GM19025 (cell line): ENCODE results near the gene KIZ.
"Not testable (repeated sequence)": the region's sequence is repeated elsewhere in the genome, so short reads cannot be mapped to it uniquely, and the experiment has no call there.

Experiments
- ATAC-seq: cut with Tn5 transposase; IDR thresholded peaks from one replicate; pipeline ENCODE4 v1.9.1; 2021; ENCODE audit warnings: mild to moderate bottlenecking, low read depth, moderate library complexity; ENCODE audit not compliant: unreplicated experiment

The KIZ gene

DNA sequence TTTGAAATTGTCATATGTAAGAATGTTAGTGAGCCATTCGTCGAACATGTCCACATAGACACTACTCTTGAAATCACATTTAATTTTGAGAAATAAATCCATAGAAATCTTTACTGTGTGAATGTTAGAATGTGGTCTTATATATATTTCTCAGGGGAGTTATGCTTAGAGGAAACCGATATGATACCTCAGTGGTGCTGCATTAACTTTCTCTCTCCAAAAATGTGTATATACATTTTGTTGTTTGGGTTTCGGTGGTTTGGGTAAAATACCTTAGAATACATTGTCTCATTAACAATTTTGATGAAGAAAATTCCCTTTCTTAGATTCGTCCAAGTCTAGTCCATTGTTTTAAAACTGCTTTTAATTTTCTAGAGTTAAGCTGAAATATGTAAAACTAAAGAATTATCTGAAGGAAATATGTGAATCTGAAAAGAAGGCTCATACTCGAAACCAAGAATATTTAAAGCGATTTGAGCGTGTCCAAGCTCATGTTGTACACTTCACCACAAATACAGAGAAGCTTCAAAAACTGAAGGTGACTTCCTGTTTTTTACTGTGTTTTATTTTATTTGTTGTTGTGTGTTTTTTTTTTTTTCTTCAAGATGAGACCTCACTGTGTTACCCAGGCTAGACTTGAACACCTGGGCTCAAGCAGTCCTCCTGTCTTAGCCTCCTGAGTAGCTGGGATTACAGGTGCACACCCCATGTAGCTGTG is 10.3 kb downstream of the KIZ start:
- no peak for ATAC-seq

DNA sequence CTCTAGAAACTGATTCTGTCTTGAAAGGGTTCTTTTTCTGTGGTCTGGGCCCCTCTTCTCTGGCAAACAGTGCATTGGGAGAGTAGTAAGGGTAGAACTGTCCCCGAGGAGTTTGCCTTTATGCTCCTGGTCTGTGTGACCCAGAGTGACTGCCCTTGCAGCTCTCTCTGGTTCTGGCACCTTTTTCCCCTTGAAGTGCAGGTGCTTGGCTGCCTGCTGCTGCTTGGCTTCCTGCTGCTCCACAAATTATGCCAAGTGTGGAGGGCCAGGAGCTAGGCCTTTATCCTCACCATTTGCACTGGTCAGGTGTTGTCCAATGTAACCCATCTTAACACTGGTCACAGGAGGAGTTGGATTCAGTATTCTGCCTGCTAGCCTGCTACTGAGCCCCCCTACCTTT is 11.2 kb downstream of the KIZ start:
- ATAC-seq = no peak

DNA sequence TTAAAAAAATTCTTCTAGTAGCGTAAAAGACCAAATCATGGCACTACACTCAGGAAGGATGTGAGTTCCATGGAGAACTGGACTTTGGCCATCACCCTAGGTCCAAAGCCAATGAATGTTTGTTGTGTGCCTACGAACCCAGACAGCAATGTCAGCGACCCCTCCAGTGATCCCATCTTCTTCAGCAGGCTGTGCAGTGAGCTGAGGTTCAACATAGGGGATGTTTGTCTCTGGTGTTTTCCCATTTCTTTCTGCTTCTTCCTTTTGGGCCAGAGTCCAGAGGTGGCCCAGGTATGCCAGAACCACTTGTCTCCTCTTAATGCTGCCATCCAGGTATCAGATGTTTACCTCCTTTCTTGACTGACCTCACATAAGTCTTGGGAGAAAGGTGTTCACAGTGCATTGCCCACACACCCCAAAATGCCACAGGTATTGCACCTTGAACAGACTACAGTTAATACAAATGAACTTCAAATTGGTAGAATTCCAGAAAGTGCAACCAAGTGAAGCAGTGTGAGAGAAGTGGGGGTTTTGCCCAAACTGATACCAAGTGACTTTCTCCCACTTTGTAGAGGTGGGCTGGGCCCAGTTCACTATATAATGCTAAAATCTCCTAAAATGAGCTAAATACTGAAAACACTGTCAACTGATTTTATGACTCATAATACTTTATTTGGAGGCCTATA is 14.1 kb downstream of the KIZ start:
- ATAC-seq = no peak

DNA sequence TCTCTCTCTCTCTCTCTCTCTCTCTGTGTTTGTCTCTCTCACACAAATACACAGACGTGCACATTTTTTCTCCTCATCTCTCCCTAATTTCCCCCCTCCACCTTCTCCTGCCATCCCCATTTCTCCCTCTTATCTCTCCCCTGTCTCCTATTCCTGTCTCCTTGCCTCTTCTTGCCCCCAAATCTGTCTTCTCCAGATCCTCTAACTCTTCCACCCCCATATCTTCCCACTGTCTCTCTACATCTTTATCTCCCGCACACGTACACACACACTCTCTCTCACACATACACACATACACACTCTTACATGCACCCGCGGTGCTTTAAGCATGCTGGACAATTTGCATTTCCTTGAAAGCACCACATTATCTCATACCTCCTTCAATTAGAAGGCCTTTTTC is 15.9 kb downstream of the KIZ start:
- ATAC-seq = no peak

DNA sequence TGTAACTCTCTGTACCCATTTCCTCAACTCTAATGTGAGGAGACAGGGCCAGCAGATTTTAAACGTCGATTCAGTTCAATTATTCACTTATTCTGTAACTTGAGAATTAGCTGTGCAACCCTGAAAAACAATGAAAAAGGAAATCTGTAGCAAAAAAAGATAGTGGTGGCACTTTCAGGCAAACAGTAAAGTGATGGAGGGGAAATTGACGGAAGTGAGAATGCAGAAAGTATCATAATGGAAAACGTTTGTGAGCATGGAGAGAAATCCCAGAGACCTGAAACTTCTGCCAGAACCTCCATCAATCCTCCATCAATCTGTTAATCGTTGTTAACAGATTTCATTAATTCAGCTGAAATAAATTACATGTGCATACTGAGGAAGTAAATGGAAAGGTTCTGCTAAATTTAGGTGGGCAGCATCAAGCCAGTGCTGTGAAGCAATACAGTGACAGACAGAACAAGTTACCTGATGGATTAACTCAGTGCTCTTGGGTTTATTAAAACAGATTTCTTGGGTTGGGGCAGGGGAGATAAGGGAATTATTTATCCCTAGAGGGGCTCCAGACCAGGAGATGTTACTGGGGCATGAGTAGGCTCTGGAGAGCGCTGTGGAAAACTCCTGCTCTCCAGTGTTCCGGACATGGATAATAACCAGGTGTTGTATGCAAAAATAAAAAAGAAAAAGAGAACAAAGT is 17.5 kb downstream of the KIZ start:
- ATAC-seq = no peak

DNA sequence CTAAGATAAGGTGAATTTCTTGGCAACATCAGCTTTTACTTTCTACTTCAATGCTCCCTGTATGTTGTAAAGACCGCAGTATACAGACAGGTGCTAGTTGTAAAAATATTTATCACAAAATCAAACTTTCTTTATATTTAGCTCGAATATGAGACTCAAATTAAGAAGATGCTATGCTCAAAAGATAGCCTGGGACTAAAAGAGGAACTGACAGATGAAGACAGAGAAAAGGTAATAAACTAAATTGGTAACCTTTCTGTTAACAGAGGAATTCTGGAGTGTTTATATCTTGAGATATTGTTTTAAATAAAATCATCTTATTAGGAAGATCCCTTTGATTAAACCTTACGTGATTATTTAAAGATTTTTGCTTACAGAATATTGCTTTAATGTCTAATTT is 19.5 kb downstream of the KIZ start:
- ATAC-seq = no peak

DNA sequence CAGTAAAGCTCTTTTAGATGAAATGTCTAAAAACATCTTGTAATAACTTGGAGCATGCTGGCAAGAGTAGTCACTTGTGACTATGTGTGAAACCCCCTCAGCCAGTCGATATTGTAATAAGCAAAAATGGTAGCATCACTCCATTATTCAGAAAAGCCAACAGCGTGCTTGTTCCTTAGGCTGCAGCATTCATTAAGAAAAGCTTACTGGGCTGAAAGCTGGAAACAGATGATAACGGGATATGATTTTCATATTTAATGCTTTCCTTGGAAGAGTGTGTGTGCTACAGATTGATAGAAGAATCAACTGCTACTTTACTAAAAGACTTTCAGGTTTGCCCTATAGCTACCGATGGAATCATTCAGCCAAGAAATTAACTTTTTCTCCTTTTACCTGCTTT is 20.3 kb downstream of the KIZ start:
- no peak for ATAC-seq

DNA sequence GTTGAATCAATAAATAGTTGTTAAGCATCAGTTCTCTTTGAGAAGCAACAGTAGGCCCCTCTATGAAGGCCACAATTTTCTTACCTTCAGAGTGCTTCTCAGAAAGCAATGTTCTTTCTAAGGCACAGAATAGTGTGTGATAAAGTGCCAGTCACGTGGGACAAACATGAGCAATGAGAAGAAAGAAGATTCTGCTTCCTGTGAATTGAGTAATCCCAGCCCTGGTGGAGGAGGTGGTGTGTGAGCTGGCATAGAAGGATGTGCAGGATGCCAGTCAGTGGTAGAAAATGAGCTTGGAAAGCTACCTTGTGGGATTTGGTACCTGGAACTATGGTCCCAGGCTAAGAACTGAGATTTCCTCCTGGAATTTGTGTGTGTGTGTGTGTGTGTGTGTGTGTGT is 21.7 kb downstream of the KIZ start:
- ATAC-seq = no peak

DNA sequence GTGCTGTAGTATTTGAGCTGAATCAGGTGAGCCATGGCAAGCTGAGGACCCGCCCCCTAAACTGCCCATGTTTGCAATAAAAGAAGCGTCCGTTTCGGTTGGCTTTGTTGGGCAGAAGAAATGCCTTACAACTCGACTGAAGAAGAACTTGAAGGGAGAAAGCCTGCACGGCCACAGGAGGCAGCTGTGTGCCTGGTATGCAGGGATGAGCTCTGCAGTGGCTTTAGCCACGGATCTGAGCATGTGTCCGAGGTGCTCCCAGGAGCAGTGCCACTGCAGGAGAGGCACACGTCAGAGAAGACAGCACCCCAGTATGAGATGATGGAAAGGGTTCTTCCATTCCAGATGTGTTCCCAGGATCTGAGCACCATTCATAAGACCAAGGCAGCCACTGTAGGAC is 23.5 kb downstream of the KIZ start:
- ATAC-seq = no peak

DNA sequence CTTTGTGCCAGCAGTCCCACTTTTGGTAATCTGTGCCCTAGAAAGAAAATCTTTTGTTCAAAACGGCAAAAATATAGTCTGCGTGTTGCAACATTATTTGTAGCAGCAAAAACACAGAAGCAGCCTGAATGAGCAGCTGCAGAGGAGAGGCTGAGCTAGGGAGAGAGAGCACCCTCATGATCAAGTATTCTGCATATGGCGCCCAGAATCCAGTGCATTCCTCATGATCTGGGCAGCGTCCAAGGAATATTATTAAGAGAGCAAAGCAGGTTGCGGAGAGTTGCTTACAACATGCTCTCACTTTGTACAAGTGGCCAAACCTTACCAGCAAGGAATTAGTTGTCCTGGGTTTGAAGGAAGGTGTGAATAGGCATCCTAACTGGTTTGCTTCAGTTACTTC is 25.9 kb downstream of the KIZ start:
- no peak for ATAC-seq

DNA sequence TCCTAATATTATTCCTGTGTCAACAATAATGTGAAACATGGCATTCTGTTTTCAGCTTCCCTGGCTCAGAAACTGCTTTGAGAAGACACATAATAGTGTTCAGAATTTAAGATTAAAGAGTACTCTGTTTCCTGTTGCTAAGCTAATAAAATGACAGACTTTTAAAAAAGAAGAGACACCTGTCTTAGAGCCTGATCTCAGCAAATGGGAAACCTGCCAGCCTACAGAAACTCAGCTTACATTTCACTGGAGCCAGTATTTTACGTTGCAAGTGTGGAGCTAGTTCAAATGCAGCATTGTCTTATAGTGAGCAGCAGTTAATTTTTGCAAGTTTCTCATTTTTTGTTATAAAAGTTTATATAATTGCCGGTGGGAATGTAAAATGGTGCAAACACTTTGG is 28.8 kb downstream of the KIZ start:
- no peak for ATAC-seq

DNA sequence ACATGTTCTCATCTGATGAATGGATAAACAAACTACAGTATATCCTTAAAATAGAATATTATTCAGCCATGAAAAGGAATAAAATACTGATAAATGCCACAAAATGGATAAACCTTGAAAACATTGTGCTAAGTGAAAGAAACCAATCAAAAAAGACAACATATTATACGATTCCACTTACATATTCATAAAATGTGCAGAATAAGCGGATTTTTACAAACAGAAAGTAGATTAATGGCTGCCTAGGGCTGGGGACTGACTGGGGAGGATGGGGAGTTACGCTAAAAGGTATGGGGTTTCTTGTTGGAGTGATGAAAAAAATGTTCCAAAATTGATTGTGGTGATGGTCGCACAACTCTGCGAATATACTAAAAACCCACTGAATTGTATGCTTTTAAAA is 29.4 kb downstream of the KIZ start:
- no peak for ATAC-seq

DNA sequence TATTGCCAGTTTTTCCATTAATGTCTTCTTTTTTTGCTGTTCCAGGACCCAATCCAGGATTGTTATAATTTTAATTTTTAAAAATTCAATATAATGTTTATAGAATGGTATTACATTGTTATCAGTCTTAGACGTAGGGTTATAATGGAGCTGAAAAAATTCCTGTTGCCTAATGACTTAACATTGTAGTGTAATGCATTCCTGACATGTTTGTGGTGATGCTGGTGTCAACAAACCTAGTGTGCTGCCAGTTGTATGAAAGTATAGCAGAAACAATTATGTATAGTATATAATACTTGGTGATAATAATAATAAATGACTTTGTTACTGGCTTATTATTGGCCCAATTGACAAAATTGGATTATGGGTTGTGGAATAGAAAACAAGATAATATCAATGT is 30.4 kb downstream of the KIZ start:
- no peak for ATAC-seq

DNA sequence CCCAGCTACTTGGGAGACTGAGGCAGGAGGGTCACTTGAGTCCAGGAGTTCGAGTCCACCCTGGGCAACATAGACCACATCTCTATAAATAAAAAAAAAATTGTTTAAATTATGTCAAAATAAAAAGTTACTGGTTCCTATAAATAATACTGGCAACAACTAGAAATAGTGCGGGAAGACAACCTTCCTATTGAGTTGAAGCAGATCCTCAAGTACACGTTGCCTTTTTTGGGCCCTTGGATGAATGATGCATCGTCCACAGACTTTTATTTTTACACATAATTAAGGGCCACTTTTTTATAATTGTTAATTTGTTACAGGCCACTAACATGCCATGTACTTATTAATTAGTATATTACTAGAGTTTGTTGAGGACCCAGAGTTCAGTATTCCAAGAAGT is 31.1 kb downstream of the KIZ start:
- ATAC-seq = no peak

DNA sequence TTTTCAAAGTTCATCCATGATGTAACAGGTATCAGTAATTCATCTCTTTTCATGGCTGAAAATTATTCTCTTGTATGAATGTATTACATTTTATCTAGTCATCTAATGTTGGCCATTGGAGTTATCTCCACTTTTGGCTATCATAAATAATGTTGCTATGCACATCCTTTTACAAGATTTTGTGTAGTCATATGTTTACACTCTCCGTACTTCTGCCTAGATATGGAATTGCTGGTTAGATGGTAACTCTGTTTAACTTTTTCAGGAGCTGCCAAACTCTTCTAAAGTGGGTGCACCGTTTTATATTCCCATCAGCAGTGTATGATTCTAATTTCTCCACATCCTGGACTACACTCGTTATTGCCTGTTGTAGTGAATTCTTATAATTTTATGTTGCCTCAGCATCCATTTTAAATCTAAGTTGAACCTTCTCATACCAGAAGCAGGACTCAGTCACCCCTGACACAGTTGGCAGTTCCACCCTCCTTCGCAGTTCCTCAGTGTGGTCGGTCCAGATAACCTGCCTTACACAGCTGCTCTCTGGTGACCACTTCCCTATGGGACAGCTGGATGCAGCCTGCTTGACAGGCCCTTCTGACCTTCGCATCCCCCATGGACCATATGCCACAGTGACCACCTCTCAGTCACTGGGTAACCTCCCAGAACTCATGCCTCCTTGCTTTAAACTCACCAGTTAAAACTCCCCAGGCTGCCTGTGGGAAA is 33.9 kb downstream of the KIZ start:
- ATAC-seq = no peak

DNA sequence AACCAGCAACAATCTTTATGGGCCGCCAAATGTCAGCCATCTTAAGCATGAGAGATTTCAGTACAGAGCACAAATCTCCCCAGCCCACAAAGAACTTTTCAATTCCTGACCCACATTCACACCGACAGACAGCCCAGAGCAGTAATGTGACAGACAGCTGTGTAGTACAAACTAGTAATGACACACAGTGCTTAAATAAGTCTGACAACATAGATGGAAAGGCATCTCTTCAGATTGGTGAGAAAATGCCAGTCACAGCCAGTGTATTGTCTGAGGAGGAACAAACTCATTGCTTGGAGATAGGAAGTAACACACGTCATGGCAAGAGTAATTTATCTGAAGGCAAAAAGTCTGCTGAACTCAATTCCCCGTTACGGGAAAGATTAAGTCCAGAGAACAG is 36.0 kb downstream of the KIZ start:
- no peak for ATAC-seq

DNA sequence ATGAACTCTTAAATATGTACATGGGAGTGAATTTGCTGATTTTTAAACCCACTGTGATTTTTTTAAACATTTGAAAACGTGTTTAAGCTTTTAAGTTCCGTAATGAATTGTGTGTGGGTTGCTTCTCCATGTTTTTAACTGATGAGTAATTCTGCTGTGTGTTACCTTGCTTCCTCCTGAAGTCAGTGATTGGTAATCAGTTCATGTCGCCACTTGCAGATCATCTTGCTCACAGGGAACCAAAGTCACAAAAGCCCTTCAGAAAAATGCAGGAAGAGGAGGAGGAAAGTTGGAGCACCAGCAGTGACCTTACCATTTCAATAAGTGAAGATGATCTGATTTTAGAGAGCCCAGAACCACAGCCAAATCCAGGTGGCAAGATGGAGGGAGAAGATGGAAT is 36.7 kb downstream of the KIZ start:
- no peak for ATAC-seq

DNA sequence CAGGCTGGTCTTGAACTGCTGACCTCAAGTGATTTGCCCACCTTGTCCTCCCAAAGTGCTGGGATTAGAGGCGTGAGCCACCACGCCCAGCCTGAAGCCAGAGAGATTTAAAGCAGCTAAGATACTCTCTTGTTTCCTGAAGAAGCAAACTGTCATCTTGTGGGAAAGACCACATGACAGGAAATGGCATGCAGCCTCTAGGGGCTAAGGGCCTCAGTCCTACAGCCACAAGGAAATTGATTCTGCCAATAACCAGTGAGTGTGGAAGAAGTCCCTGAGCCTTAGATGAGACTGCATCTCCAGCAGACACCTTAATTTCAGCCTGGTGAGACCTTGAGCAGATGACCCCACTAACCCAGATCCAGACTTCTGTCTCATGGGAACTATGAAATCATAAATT is 40.9 kb downstream of the KIZ start:
- no peak for ATAC-seq

DNA sequence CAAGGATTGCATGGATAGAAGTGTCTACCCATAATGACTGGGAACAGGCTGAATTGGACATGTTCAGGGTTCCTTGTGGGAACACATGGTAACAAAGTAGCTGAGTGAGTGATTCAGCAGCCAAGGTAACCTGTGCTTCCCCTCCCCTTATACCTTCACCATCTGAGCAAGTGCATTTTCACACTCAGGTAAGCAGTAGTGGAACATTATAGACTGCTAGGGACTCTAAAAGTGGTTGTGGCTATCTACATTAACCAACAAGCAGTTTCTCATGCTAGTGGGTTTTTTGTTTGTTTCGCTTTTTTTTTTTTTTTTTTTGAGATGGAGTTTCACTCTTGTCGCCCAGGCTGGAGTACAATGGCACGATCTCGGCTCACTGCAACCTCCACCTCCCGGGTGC is 41.4 kb downstream of the KIZ start:
- no peak for ATAC-seq

DNA sequence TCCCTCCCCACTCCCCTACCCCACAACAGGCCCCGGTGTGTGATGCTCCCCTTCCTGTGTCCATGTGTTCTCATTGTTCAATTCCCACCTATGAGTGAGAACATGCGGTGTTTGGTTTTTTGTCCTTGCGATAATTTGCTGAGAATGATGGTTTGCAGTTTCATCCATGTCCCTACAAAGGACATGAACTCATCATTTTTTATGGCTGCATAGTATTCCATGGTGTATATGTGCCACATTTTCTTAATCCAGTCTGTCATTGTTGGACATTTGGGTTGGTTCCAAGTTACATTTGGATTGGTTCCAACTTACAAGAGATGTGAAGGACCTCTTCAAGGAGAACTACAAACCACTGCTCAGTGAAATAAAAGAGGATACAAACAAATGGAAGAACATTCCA is 42.2 kb downstream of the KIZ start:
- not testable (repeated sequence) for ATAC-seq

DNA sequence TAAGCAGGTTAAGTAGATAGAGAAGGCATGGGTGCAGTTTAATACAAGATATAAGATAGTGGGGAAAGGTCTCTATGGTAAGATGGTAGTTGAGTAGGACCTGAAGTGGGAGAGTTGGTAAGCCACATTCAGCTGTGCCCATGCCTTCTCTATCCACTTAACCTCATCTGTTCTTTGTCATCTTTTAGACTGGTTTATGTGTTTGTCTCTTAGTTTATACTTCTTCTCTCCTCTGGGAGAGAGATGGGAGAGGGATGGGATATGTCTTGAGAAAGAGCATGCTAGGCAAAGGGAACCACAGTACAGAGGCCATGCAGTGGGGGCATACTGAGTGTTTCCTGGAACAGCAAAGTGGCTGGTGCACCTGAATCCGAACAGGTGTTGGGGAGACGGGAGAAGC is 46.7 kb downstream of the KIZ start:
- no peak for ATAC-seq
